DMS53 (cell line): ENCODE measurements around the gene ADGRL1.

ENCODE experiments used
- DNase-seq: peaks from one replicate; lab custom pipeline; 2025; lab: John Stamatoyannopoulos, UW

Gene ADGRL1

GRCh38 chr19:14112809-14113385, 93.1 kb downstream of the ADGRL1 start:
- no peak for DNase-seq

- no peak for DNase-seq
These were observed 93.7 kb downstream of the ADGRL1 start for GRCh38 chr19:14112051-14112808.

- DNase-seq: no peak
These were observed 94.5 kb downstream of the ADGRL1 start for GRCh38 chr19:14111486-14111885.

- no peak for DNase-seq
These were observed 95.3 kb downstream of the ADGRL1 start for GRCh38 chr19:14110650-14111049.

GRCh38 chr19:14107581-14108461, 98.1 kb downstream of the ADGRL1 start:
- DNase-seq: peak; percentile 20

GRCh38 chr19:14106840-14107239, 99.1 kb downstream of the ADGRL1 start:
- DNase-seq: no peak

- DNase-seq: no peak
These were observed 100.3 kb downstream of the ADGRL1 start for GRCh38 chr19:14105680-14106079.

GRCh38 chr19:14103310-14103709, 102.7 kb downstream of the ADGRL1 start:
- peak; percentile 11 for DNase-seq

GRCh38 chr19:14102756-14103155, 103.2 kb downstream of the ADGRL1 start:
- DNase-seq: no peak

- no peak for DNase-seq
These were observed 103.8 kb downstream of the ADGRL1 start for GRCh38 chr19:14102102-14102696.

GRCh38 chr19:14101003-14101545, 104.9 kb downstream of the ADGRL1 start:
- DNase-seq: no peak
